Measurements from ENCODE around the gene C20orf204. TPM values are rescaled to one million over a fixed set of nuclear protein-coding genes. Genes with fewer than 3 reads are reported as not detected.

The C20orf204 gene
- total and polyA plus RNA-seq, 12 donors = 0.05 to 4.8 (median 0.46) TPM

- intact Hi-C loops (cut with DNase I) = no loop called here
- Histone ChIP-seq H3K27ac (peak overlapping the region in 2 of 5 donors; percentile 38 to 72), H3K27me3 (peaks cover 21% of the 10 kb centered on the region), H3K9me3 (replicated peaks in 1 of 3) (no peaks in the 10 kb centered on the region), H3K4me1 (replicated peaks in 1 of 2) (peaks cover 0 to under 1% of the 10 kb centered on the region in 2 donors), H3K4me3 (no peak overlapping the region), H3K36me3 (replicated peaks in 1 of 2) (no peaks in the 10 kb centered on the region)
- no peak for TF ChIP-seq CTCF (IDR thresholded peaks at IDR 0.05)
- no peak for TF ChIP-seq POLR2A (IDR thresholded peaks at IDR 0.05)
- WGBS, 4 donors = 58 to 67% (median 62%) methylated on average over 20 to 39 of the region's 39 CpGs
- no peak for DNase-seq
Measured at GRCh38 chr20:64056889-64057627, 21.1 kb downstream of the C20orf204 start.

- WGBS, 4 donors = 27 to 37% (median 33%) methylated on average over 14 to 33 of the region's 33 CpGs
- no peaks in the 10 kb centered on the region for H3K9me3 ChIP-seq (replicated peaks in 1 of 3)
- DNase-seq = peak; percentile 68 to 87 (median 75)
- peaks cover 14% of the 10 kb centered on the region for H3K27me3 ChIP-seq
- peaks cover 5 to 7% of the 10 kb centered on the region in 2 donors for H3K4me1 ChIP-seq (replicated peaks in 1 of 2)
- H3K27ac ChIP-seq = peak overlapping the region in 1 of 5 donors; percentile 72
- intact Hi-C loops (cut with DNase I) = no loop called here
- no peaks in the 10 kb centered on the region for H3K36me3 ChIP-seq (replicated peaks in 1 of 2)
- no peak for TF ChIP-seq POLR2A (IDR thresholded peaks at IDR 0.05)
- TF ChIP-seq CTCF (IDR thresholded peaks at IDR 0.05) = peak; percentile 53 to 79 (median 76)
- no peak overlapping the region for H3K4me3 ChIP-seq
Measured at GRCh38 chr20:64057628-64058498, 21.9 kb downstream of the C20orf204 start.

- H3K4me3 ChIP-seq = no peak overlapping the region
- no peaks in the 10 kb centered on the region for H3K9me3 ChIP-seq (replicated peaks in 1 of 3)
- no peaks in the 10 kb centered on the region for H3K36me3 ChIP-seq (replicated peaks in 1 of 2)
- no peak overlapping the region for H3K27ac ChIP-seq
- intact Hi-C loops (cut with DNase I) = no loop called here
- H3K27me3 ChIP-seq = peaks cover 11% of the 10 kb centered on the region
- TF ChIP-seq POLR2A (IDR thresholded peaks at IDR 0.05) (no peak), CTCF (IDR thresholded peaks at IDR 0.05) (no peak)
- no peak for DNase-seq
- WGBS, 4 donors = 78 to 81% (median 80%) methylated on average over 9 to 12 of the region's 12 CpGs
- peaks cover 5 to 9% of the 10 kb centered on the region in 2 donors for H3K4me1 ChIP-seq (replicated peaks in 1 of 2)
Measured at GRCh38 chr20:64058536-64058935, 22.6 kb downstream of the C20orf204 start.

- intact Hi-C loops (cut with DNase I) = no loop called here
- no peak for TF ChIP-seq POLR2A (IDR thresholded peaks at IDR 0.05)
- 44 to 59% (median 55%) methylated on average over 3 to 5 of the region's 5 CpGs for WGBS, 4 donors
- H3K4me3 ChIP-seq = peak overlapping the region in 2 of 4 donors; percentile 85 to 93
- no peaks in the 10 kb centered on the region for H3K27me3 ChIP-seq
- no peaks in the 10 kb centered on the region for H3K9me3 ChIP-seq (replicated peaks in 1 of 3)
- H3K4me1 ChIP-seq (replicated peaks in 1 of 2) = peaks cover 20 to 26% of the 10 kb centered on the region in 2 donors
- no peaks in the 10 kb centered on the region for H3K36me3 ChIP-seq (replicated peaks in 1 of 2)
- DNase-seq = no peak
- H3K27ac ChIP-seq = peak overlapping the region in 3 of 5 donors; percentile 70 to 79 (median 70)
Measured at GRCh38 chr20:64062276-64062595, 26.3 kb downstream of the C20orf204 start.

Data from adrenal gland (tissue), 12 donors.